ENCODE measurements around the gene HARS1.
"Not testable (repeated sequence)": the region's sequence is repeated elsewhere in the genome, so short reads cannot be mapped to it uniquely, and the experiment has no call there.

HARS1 gene

GRCh38 chr5:140664359-140665119 is 26.6 kb downstream of the HARS1 start, which contains the start of gene WDR55:
Gene WDR55 (plus strand): TSS chr5:140664904. CDS start chr5:140664913, 9 bp downstream.
- H3K79me2 ChIP-seq (ENCODE audit: insufficient read depth, low read length), result no peaks in the 10 kb centered on the region
- H3K4me1 ChIP-seq (ENCODE audit: insufficient read depth, low read length, severe bottlenecking), result peaks cover 19% of the 10 kb centered on the region
- H3K27ac ChIP-seq (ENCODE audit: low read depth, low read length, poor library complexity, severe bottlenecking), result peak within 1 kb of the TSS; percentile 57
- no peak for TF ChIP-seq CTCF (IDR thresholded peaks at IDR 0.05; ENCODE audit: low read length)
- no peak for TF ChIP-seq EZH2 (IDR thresholded peaks at IDR 0.05; ENCODE audit: borderline replicate concordance, low read length)
- peak within 1 kb of the TSS; percentile 90 for H3K4me2 ChIP-seq (ENCODE audit: low read length)
- peak within 1 kb of the TSS; percentile 84 for H3K9ac ChIP-seq (ENCODE audit: low read length)
- no peaks in the 10 kb centered on the region for H3K27me3 ChIP-seq (ENCODE audit: insufficient read depth, low read length)
- no peaks in the 10 kb centered on the region for H4K20me1 ChIP-seq (ENCODE audit: insufficient read depth, low read length)
- peaks cover 66% of the 10 kb centered on the region for H3K36me3 ChIP-seq (ENCODE audit: insufficient read depth, low read length)
- H3K4me3 ChIP-seq (ENCODE audit: low read depth, low read length, poor library complexity, severe bottlenecking), result peak within 1 kb of the TSS; percentile 92
- peaks cover 7% of the 10 kb centered on the region; the same call in 1 of the 2 replicates for H3F3A ChIP-seq (ENCODE audit: insufficient read depth, low read length)
- H2AFZ ChIP-seq (ENCODE audit: low read length), result 0 out of 2 replicates have a peak within 1 kb of the TSS, but pooled peaks have one; percentile 10
- H3K9me2 ChIP-seq (ENCODE audit: low read depth, low read length), result no peaks in the 10 kb centered on the region
- no peaks in the 10 kb centered on the region for H3K9me3 ChIP-seq (ENCODE audit: low read length)

GRCh38 chr5:140664030-140664358 is 27.2 kb downstream of the HARS1 start:
- peak overlapping the region; percentile 90 for H3K4me2 ChIP-seq (ENCODE audit: low read length)
- H3K9me2 ChIP-seq (ENCODE audit: low read depth, low read length), result no peaks in the 10 kb centered on the region
- peak overlapping the region; percentile 92 for H3K4me3 ChIP-seq (ENCODE audit: low read depth, low read length, poor library complexity, severe bottlenecking)
- H3K79me2 ChIP-seq (ENCODE audit: insufficient read depth, low read length), result no peaks in the 10 kb centered on the region
- H3K36me3 ChIP-seq (ENCODE audit: insufficient read depth, low read length), result peaks cover 66% of the 10 kb centered on the region
- H3K9me3 ChIP-seq (ENCODE audit: low read length), result no peaks in the 10 kb centered on the region
- peak overlapping the region; percentile 84 for H3K9ac ChIP-seq (ENCODE audit: low read length)
- no peak overlapping the region for H2AFZ ChIP-seq (ENCODE audit: low read length)
- H4K20me1 ChIP-seq (ENCODE audit: insufficient read depth, low read length), result no peaks in the 10 kb centered on the region
- H3K27ac ChIP-seq (ENCODE audit: low read depth, low read length, poor library complexity, severe bottlenecking), result peak overlapping the region; percentile 57
- TF ChIP-seq EZH2 (IDR thresholded peaks at IDR 0.05; ENCODE audit: borderline replicate concordance, low read length) (no peak), CTCF (IDR thresholded peaks at IDR 0.05; ENCODE audit: low read length) (no peak)
- peaks cover 7% of the 10 kb centered on the region; the same call in 1 of the 2 replicates for H3F3A ChIP-seq (ENCODE audit: insufficient read depth, low read length)
- H3K27me3 ChIP-seq (ENCODE audit: insufficient read depth, low read length), result no peaks in the 10 kb centered on the region
- H3K4me1 ChIP-seq (ENCODE audit: insufficient read depth, low read length, severe bottlenecking), result peaks cover 19% of the 10 kb centered on the region

GRCh38 chr5:140660371-140660770 is 30.8 kb downstream of the HARS1 start:
- not testable (repeated sequence) for H2AFZ ChIP-seq (ENCODE audit: low read length); H3F3A ChIP-seq (ENCODE audit: insufficient read depth, low read length); H3K9me2 ChIP-seq (ENCODE audit: low read depth, low read length); H3K4me2 ChIP-seq (ENCODE audit: low read length); H3K9ac ChIP-seq (ENCODE audit: low read length); H3K4me1 ChIP-seq (ENCODE audit: insufficient read depth, low read length, severe bottlenecking); H3K4me3 ChIP-seq (ENCODE audit: low read depth, low read length, poor library complexity, severe bottlenecking); H3K9me3 ChIP-seq (ENCODE audit: low read length); H4K20me1 ChIP-seq (ENCODE audit: insufficient read depth, low read length); H3K79me2 ChIP-seq (ENCODE audit: insufficient read depth, low read length); H3K27me3 ChIP-seq (ENCODE audit: insufficient read depth, low read length); H3K27ac ChIP-seq (ENCODE audit: low read depth, low read length, poor library complexity, severe bottlenecking)
- peaks cover 75% of the 10 kb centered on the region for H3K36me3 ChIP-seq (ENCODE audit: insufficient read depth, low read length)

- Histone ChIP-seq H3K4me1 (ENCODE audit: insufficient read depth, low read length, severe bottlenecking) (peaks cover under 1% of the 10 kb centered on the region), H2AFZ (ENCODE audit: low read length) (no peak overlapping the region), H3K4me2 (ENCODE audit: low read length) (no peak overlapping the region), H3K79me2 (ENCODE audit: insufficient read depth, low read length) (no peaks in the 10 kb centered on the region), H3K27me3 (ENCODE audit: insufficient read depth, low read length) (no peaks in the 10 kb centered on the region), H4K20me1 (ENCODE audit: insufficient read depth, low read length) (no peaks in the 10 kb centered on the region), H3K27ac (ENCODE audit: low read depth, low read length, poor library complexity, severe bottlenecking) (no peak overlapping the region), H3K9me3 (ENCODE audit: low read length) (no peaks in the 10 kb centered on the region), H3K4me3 (ENCODE audit: low read depth, low read length, poor library complexity, severe bottlenecking) (no peak overlapping the region), H3F3A (ENCODE audit: insufficient read depth, low read length) (peaks cover 7% of the 10 kb centered on the region; the same call in 1 of the 2 replicates), H3K9ac (ENCODE audit: low read length) (no peak overlapping the region), H3K9me2 (ENCODE audit: low read depth, low read length) (no peaks in the 10 kb centered on the region), H3K36me3 (ENCODE audit: insufficient read depth, low read length) (peaks cover 90% of the 10 kb centered on the region)
- no peak for TF ChIP-seq EZH2 (IDR thresholded peaks at IDR 0.05; ENCODE audit: borderline replicate concordance, low read length)
These were observed 32.3 kb downstream of the HARS1 start for GRCh38 chr5:140658870-140659269.
